ENCODE results near the gene WDR6.

GRCh38 chr3:49015765-49016164 lies 8.6 kb downstream of the WDR6 start:
- TF ChIP-seq GATA2 (IDR thresholded peaks at IDR 0.05; ENCODE audit: low read depth, low read length) (no peak), GATA3 (IDR thresholded peaks at IDR 0.05; ENCODE audit: low read depth, low read length) (no peak)
